Urinary bladder (tissue), 4 donors: ENCODE measurements around the gene MCC. TPM values are rescaled to one million over a fixed set of nuclear protein-coding genes. Genes with fewer than 3 reads are reported as not detected.
"Not testable (repeated sequence)": the region's sequence is repeated elsewhere in the genome, so short reads cannot be mapped to it uniquely, and the experiment has no call there.

Experiments used
- DNase-seq: peaks from one replicate; pipeline ENCODE4 v3.0.0-alpha.2; 2015; ENCODE audit errors: extremely low spot score
- H3K27ac ChIP-seq: one replicate; pipeline ENCODE4 v1.5.1; 2013; ENCODE audit warnings: low read depth, mild to moderate bottlenecking, moderate library complexity
- H3K36me3 ChIP-seq: one replicate; pipeline ENCODE4 v1.6.1; 2013; ENCODE audit warnings: mild to moderate bottlenecking, moderate library complexity; ENCODE audit not compliant: insufficient read depth
- H3K4me1 ChIP-seq: one replicate; pipeline ENCODE4 v1.6.1; 2013; ENCODE audit warnings: mild to moderate bottlenecking, moderate library complexity; ENCODE audit not compliant: insufficient read depth
- H3K4me3 ChIP-seq: one replicate; pipeline ENCODE4 v1.5.1; 2013; ENCODE audit warnings: low read depth, low read length
- WGBS: extraction: QIAGEN DNeasy Blood & Tissue Kit; methylation state at CpG from one replicate; pipeline ENCODE4 v1.1.7; 2013; 5-methylcytosine and 5-hydroxymethylcytosine counted together
- polyA plus RNA-seq: library from polyadenylated mRNA; stranded (reverse); fragments of 200-250 nt; gene quantifications from one replicate; pipeline ENCODE4 v1.2.3, GENCODE V29; 2013
- total RNA-seq: library from RNA; depleted of rRNA; stranded (reverse); fragments of >200 nt; gene quantifications from one replicate; pipeline ENCODE4 v1.2.3, GENCODE V29; 2014
- donor health status: healthy with polysubstance abuse.
- donor health status: healthy.

MCC gene
- total and polyA plus RNA-seq, 2 donors, result 17.2 to 60.7 TPM

- DNase-seq, result no peak
- Histone ChIP-seq H3K4me1 (no peaks in the 10 kb centered on the region), H3K4me3 (no peak overlapping the region), H3K27ac (no peak overlapping the region), H3K36me3 (no peaks in the 10 kb centered on the region)
- 96% methylated on average over 21 of the region's 21 CpGs for WGBS
Measured at GRCh38 chr5:113433071-113433470, 55.2 kb downstream of the MCC start.

GRCh38 chr5:113427871-113428574 is 60.2 kb downstream of the MCC start:
- 69% methylated on average over 3 of the region's 3 CpGs for WGBS
- Histone ChIP-seq H3K4me3 (no peak overlapping the region), H3K36me3 (no peaks in the 10 kb centered on the region), H3K27ac (peak overlapping the region; percentile 31), H3K4me1 (no peaks in the 10 kb centered on the region)
- no peak for DNase-seq

GRCh38 chr5:113425909-113426308 is 62.3 kb downstream of the MCC start:
- 79% methylated on average over 3 of the region's 3 CpGs for WGBS
- Histone ChIP-seq H3K4me3 (no peak overlapping the region), H3K36me3 (no peaks in the 10 kb centered on the region), H3K27ac (no peak overlapping the region), H3K4me1 (no peaks in the 10 kb centered on the region)
- no peak for DNase-seq

GRCh38 chr5:113421693-113422092 is 66.6 kb downstream of the MCC start:
- no peaks in the 10 kb centered on the region for H3K36me3 ChIP-seq
- no peak for DNase-seq
- no peak overlapping the region for H3K4me3 ChIP-seq
- H3K27ac ChIP-seq, result no peak overlapping the region
- 79% methylated on average over 2 of the region's 2 CpGs for WGBS
- no peaks in the 10 kb centered on the region for H3K4me1 ChIP-seq

- no peak for DNase-seq
- no peak overlapping the region for H3K4me3 ChIP-seq
- H3K27ac ChIP-seq, result no peak overlapping the region
- peaks cover 1% of the 10 kb centered on the region for H3K4me1 ChIP-seq
- H3K36me3 ChIP-seq, result no peaks in the 10 kb centered on the region
- 96% methylated on average over 6 of the region's 6 CpGs for WGBS
Measured at GRCh38 chr5:113405530-113405929, 82.7 kb downstream of the MCC start.

- Histone ChIP-seq H3K27ac (no peak overlapping the region), H3K36me3 (no peaks in the 10 kb centered on the region), H3K4me3 (no peak overlapping the region), H3K4me1 (peaks cover 1% of the 10 kb centered on the region)
- 78% methylated on average over 2 of the region's 2 CpGs for WGBS
- DNase-seq, result no peak
Measured at GRCh38 chr5:113404269-113404668, 84.0 kb downstream of the MCC start.

- not testable (repeated sequence) for H3K4me1 ChIP-seq, H3K27ac ChIP-seq, DNase-seq, H3K36me3 ChIP-seq, H3K4me3 ChIP-seq
- 86% methylated on average over 4 of the region's 4 CpGs for WGBS
Measured at GRCh38 chr5:113397986-113398385, 90.3 kb downstream of the MCC start.

GRCh38 chr5:113397046-113397445 is 91.2 kb downstream of the MCC start:
- no peak overlapping the region for H3K4me3 ChIP-seq
- H3K36me3 ChIP-seq, result no peaks in the 10 kb centered on the region
- 78% methylated on average over 3 of the region's 3 CpGs for WGBS

GRCh38 chr5:113394658-113395057 is 93.6 kb downstream of the MCC start:
- DNase-seq, result no peak
- Histone ChIP-seq H3K27ac (no peak overlapping the region), H3K4me1 (no peaks in the 10 kb centered on the region), H3K36me3 (no peaks in the 10 kb centered on the region), H3K4me3 (no peak overlapping the region)
- WGBS, result 79% methylated on average over 2 of the region's 2 CpGs

More at GRCh38 chr5:113397046-113397445, 91.2 kb downstream of the MCC start:
- Histone ChIP-seq H3K4me1 (no peaks in the 10 kb centered on the region), H3K27ac (no peak overlapping the region)
- DNase-seq, result no peak

GRCh38 chr5:113390224-113390623 is 98.0 kb downstream of the MCC start:
- DNase-seq, result no peak
- no peaks in the 10 kb centered on the region for H3K4me1 ChIP-seq
- no peak overlapping the region for H3K27ac ChIP-seq
- no peak overlapping the region for H3K4me3 ChIP-seq
- WGBS, result 58% methylated on average over 1 of the region's 1 CpG
- H3K36me3 ChIP-seq, result no peaks in the 10 kb centered on the region

GRCh38 chr5:113389116-113389515 is 99.1 kb downstream of the MCC start:
- DNase-seq, result no peak
- no peaks in the 10 kb centered on the region for H3K36me3 ChIP-seq

GRCh38 chr5:113387844-113388243 is 100.4 kb downstream of the MCC start:
- Histone ChIP-seq H3K27ac (no peak overlapping the region), H3K4me3 (no peak overlapping the region), H3K4me1 (no peaks in the 10 kb centered on the region), H3K36me3 (no peaks in the 10 kb centered on the region)
- 81% methylated on average over 2 of the region's 2 CpGs for WGBS
- no peak for DNase-seq

More at GRCh38 chr5:113389116-113389515, 99.1 kb downstream of the MCC start:
- 98% methylated on average over 4 of the region's 4 CpGs for WGBS
- Histone ChIP-seq H3K4me1 (no peaks in the 10 kb centered on the region), H3K4me3 (no peak overlapping the region), H3K27ac (no peak overlapping the region)

GRCh38 chr5:113384782-113385285 is 103.4 kb downstream of the MCC start:
- H3K4me3 ChIP-seq, result no peak overlapping the region
- DNase-seq, result no peak
- H3K4me1 ChIP-seq, result no peaks in the 10 kb centered on the region
- H3K27ac ChIP-seq, result no peak overlapping the region
- H3K36me3 ChIP-seq, result no peaks in the 10 kb centered on the region
- WGBS, result 81% methylated on average over 4 of the region's 4 CpGs

- no peak overlapping the region for H3K27ac ChIP-seq
- DNase-seq, result no peak
- 74% methylated on average over 1 of the region's 1 CpG for WGBS
- H3K36me3 ChIP-seq, result no peaks in the 10 kb centered on the region
- H3K4me3 ChIP-seq, result no peak overlapping the region
- no peaks in the 10 kb centered on the region for H3K4me1 ChIP-seq
Measured at GRCh38 chr5:113382731-113383130, 105.5 kb downstream of the MCC start.
